HFF-Myc (cell line): Measurements from ENCODE around the gene SVBP.

Experiments
- DNase-seq: peaks from one replicate; pipeline ENCODE4 v3.0.0-alpha.2; 2011; ENCODE audit warnings: low read depth; ENCODE audit errors: extremely low read depth
- H3K4me3 ChIP-seq: replicated peaks from 2 replicates; pipeline ENCODE4 v1.5.1; 2011; ENCODE audit warnings: low read depth, mild to moderate bottlenecking, control low read depth, low read length
- CTCF ChIP-seq: IDR thresholded peaks from 2 replicates; pipeline ENCODE4 v1.5.1; 2012; ENCODE audit warnings: mild to moderate bottlenecking, low read depth, low read length, control low read depth; ENCODE audit errors: missing control alignments

SVBP gene

DNA sequence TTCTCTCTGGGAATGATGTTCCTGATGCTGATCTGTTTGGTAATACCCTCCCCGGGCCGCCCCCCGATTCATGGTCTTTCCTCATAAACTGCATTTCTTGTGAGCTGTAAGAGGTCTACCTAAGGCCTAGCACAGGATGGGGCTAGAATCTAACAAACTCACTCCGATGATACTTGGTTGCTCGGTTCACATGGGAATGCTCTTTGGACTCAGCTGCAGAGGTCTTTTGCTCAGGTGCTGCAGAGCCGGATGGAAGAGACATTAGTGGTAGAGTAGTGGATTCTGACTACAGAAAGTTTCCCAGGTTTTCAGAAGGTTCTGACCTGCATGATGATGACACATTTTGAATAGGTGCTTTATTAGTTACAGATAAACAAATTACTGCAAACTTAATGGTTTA, 40.7 kb downstream of the SVBP start:
- no peak overlapping the region for H3K4me3 ChIP-seq
- TF ChIP-seq CTCF, result no peak
- no peak for DNase-seq

- no peak for TF ChIP-seq CTCF
- H3K4me3 ChIP-seq, result no peak overlapping the region
- DNase-seq, result no peak
Observed at GRCh38 chr1:42774928-42775526, 42.2 kb downstream of the SVBP start.

DNA sequence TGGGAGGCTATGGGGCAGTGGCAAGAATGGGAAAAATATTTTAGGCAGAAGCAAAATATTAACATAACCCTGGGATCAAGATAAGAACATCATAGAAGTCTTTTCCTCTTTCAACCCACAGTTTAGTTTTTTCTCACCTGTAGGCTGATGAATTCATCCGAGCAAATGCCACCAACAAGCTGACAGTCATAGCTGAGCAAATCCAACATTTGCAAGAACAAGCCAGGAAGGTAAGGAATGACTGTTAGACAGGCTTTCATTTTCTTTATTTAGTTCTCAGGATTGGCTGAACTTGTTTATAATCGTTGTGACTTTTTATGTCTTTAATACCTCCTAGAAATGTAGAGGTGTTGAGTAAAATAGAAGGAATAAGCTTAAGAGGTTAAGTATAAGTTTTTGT, 43.8 kb downstream of the SVBP start:
- no peak for TF ChIP-seq CTCF
- H3K4me3 ChIP-seq, result no peak overlapping the region
- no peak for DNase-seq

DNA sequence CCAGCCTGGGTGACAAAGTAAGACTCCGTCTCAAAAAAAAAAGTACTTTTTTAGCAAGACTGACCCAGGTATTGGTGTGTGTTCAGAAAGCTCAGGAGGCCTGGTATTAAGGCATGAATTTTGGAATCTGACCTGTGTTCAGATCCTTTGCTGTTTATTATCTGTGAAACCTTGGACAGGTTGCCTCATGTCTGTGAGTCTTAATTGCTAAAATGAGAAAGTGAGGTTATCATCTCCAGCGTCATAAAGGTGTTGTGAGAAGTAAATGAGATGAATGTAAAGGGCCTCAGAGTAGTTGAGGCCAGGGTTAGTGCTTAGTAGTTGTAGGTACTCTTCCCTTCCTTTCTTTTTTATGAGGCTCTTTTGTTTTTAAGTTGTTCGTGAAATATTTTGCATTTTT, 47.4 kb downstream of the SVBP start:
- no peak overlapping the region for H3K4me3 ChIP-seq
- DNase-seq, result no peak
- TF ChIP-seq CTCF, result no peak

DNA sequence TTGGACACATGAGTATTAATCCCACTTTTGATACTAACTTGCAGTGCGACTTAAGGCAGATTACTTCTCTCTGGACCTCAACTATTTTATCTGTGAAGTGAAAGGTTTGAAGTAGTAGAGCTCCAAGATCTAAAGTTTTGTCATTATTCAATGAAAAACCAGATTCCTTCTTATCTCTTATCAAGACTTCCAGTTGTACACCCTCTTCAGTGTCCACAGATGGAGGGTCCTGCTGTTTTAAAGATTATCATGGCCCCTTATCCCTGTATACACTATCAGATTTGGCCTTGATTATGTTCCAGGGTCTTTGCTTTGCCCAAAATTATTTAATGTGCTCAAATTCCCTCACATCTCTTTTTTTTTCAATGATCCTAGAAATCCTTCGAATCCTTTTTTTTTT, 49.0 kb downstream of the SVBP start:
- TF ChIP-seq CTCF, result no peak
- DNase-seq, result no peak
- H3K4me3 ChIP-seq, result peak overlapping the region; percentile 93

- no peak for TF ChIP-seq CTCF
- DNase-seq, result no peak
- peak overlapping the region; percentile 93 for H3K4me3 ChIP-seq
Observed at GRCh38 chr1:42767510-42768000, 49.6 kb downstream of the SVBP start.
